Lower lobe of right lung (tissue), 2 donors: ENCODE data around the gene PSMC3. TPM values are rescaled to one million over a fixed set of nuclear protein-coding genes. Genes with fewer than 3 reads are reported as not detected.

Source experiments
- ATAC-seq, 2 donors: fragments of 200-7000 bp; cut with Tn5 transposase; one replicate each; pipeline ENCODE4 v1.9.1; 2020 to 2022; ENCODE audit warnings: mild to moderate bottlenecking in 2 of 2, moderate library complexity in 2 of 2
- DNase-seq: peaks from one replicate; pipeline ENCODE4 v3.0.0-alpha.2; 2020
- H3K27ac ChIP-seq: fragments of 200-600 bp; one replicate; pipeline ENCODE4 v1.8.0; 2022
- H3K27me3 ChIP-seq: fragments of 200-600 bp; one replicate; pipeline ENCODE4 v1.8.0; 2022; ENCODE audit warnings: low read depth
- H3K36me3 ChIP-seq: fragments of 200-600 bp; one replicate; pipeline ENCODE4 v1.8.0; 2022; ENCODE audit warnings: mild to moderate bottlenecking
- H3K4me1 ChIP-seq: fragments of 200-600 bp; one replicate; pipeline ENCODE4 v1.8.0; 2022
- H3K4me3 ChIP-seq: fragments of 200-600 bp; one replicate; pipeline ENCODE4 v1.8.0; 2022; ENCODE audit warnings: mild to moderate bottlenecking
- H3K9me3 ChIP-seq: fragments of 200-600 bp; one replicate; pipeline ENCODE4 v1.8.0; 2022
- intact Hi-C: fragments of 100-400 bp; cut with DNase I; formaldehyde crosslinking; loops from one replicate; pipeline ENCODE4 v1.11.0; 2022
- total RNA-seq: library from RNA; stranded (reverse); fragmentation: NEBNext Ultra II Directional; extraction: Animal tissue kit (Norgen Biotek cat#: 25700); gene quantifications from one replicate; pipeline ENCODE4 v1.2.1, GENCODE V29; 2021
- TF ChIP-seq, protein P1 (sequence below): fragments of 200-600 bp; IDR thresholded peaks from one replicate; pipeline ENCODE4 v1.8.0; 2022; ENCODE audit warnings: antibody characterized with exemption, mild to moderate bottlenecking
- donor health status: DM: no; HTN: yes; CAD: no; lungs with severe emphysema.

Gene PSMC3
- total RNA-seq, 1 donor from 2014 or later: 77.1 TPM

GRCh38 chr11:47433157-47433556 lies 6.9 kb upstream of the PSMC3 start:
- ATAC-seq (no peak), DNase-seq (no peak)
- no peaks in the 10 kb centered on the region for H3K4me1 ChIP-seq
- TF ChIP-seq, protein P1, sequence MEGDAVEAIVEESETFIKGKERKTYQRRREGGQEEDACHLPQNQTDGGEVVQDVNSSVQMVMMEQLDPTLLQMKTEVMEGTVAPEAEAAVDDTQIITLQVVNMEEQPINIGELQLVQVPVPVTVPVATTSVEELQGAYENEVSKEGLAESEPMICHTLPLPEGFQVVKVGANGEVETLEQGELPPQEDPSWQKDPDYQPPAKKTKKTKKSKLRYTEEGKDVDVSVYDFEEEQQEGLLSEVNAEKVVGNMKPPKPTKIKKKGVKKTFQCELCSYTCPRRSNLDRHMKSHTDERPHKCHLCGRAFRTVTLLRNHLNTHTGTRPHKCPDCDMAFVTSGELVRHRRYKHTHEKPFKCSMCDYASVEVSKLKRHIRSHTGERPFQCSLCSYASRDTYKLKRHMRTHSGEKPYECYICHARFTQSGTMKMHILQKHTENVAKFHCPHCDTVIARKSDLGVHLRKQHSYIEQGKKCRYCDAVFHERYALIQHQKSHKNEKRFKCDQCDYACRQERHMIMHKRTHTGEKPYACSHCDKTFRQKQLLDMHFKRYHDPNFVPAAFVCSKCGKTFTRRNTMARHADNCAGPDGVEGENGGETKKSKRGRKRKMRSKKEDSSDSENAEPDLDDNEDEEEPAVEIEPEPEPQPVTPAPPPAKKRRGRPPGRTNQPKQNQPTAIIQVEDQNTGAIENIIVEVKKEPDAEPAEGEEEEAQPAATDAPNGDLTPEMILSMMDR: no peak
- intact Hi-C loops: no loop called here
- no peaks in the 10 kb centered on the region for H3K36me3 ChIP-seq
- no peaks in the 10 kb centered on the region for H3K27me3 ChIP-seq
- H3K9me3 ChIP-seq: no peaks in the 10 kb centered on the region
- H3K27ac ChIP-seq: no peak overlapping the region
- H3K4me3 ChIP-seq: no peak overlapping the region

DNA sequence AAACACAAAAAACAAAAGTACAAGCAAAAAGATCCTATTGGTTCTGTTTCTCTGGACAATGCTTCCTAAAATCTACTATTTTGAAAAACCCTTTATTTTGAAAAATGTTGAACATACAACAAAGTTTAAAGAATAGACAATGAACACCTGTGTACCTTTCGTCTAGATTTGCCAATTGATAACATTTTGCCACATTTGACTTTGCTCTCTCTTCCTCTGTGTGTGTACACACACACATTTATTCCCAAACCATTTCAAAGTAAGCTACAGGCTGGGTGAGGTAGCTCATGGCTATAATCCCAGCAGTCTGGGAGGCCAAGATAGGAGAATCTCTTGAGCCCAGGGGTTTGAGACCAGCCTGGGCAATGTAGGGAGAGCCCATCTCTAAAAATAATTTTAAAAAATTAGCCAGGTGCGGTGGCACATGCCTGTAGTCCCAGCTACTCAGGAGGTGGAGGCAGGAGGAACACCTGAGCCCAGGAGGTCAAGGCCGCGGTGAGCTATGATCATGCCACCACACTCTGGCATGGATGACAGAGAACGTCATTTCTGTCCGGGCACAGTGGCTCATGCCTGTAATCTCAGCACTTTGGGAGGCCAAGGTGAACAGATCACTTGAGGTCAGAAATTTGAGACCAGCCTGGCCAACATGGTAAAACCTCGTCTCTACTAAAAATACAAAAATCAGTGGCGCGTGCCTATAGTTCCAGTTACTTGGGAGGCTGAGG lies 5.3 kb upstream of the PSMC3 start:
- H3K27me3 ChIP-seq: no peaks in the 10 kb centered on the region
- H3K9me3 ChIP-seq: no peaks in the 10 kb centered on the region
- intact Hi-C loops: no loop called here
- H3K4me1 ChIP-seq: no peaks in the 10 kb centered on the region
- no peaks in the 10 kb centered on the region for H3K36me3 ChIP-seq
- H3K27ac ChIP-seq: no peak overlapping the region
- TF ChIP-seq, protein P1: no peak
- ATAC-seq: no peak
- DNase-seq: no peak
- H3K4me3 ChIP-seq: no peak overlapping the region

DNA sequence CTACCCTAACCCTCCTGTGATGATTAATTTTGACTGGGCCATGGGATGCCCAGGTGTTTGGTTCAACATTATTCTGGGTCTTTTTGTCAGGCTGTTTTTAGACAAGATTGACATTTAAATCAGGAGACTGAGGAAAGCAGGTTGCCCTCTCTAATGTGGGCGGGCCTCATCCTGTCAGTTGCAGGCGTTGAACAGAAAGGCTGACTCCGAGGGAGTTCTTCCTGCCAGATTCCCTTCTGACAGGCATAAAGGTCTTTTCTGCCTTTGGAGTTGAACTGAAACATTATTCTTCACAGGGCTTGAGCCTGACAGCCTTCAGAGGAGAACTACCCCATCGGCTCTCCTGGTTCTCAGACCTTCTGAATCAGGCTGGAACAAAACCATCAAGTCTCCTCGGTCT lies 4.3 kb upstream of the PSMC3 start:
- no peak for ATAC-seq
- TF ChIP-seq, protein P1: no peak
- H3K27ac ChIP-seq: no peak overlapping the region
- no peaks in the 10 kb centered on the region for H3K36me3 ChIP-seq
- DNase-seq: no peak
- H3K4me1 ChIP-seq: peaks cover 2% of the 10 kb centered on the region
- H3K4me3 ChIP-seq: no peak overlapping the region
- intact Hi-C loops: no loop called here
- H3K9me3 ChIP-seq: no peaks in the 10 kb centered on the region
- no peaks in the 10 kb centered on the region for H3K27me3 ChIP-seq

- Histone ChIP-seq H3K4me1 (peaks cover 19% of the 10 kb centered on the region), H3K27me3 (no peaks in the 10 kb centered on the region), H3K4me3 (peak overlapping the region; percentile 88), H3K36me3 (peaks cover 43% of the 10 kb centered on the region), H3K9me3 (no peaks in the 10 kb centered on the region), H3K27ac (peak overlapping the region; percentile 93)
- intact Hi-C loops: no loop called here
- TF ChIP-seq, protein P1: no peak
- no peak for ATAC-seq
- DNase-seq: no peak
Observed at GRCh38 chr11:47425611-47426010, 628 bp downstream of the PSMC3 start.

GRCh38 chr11:47418454-47419259 lies 7.6 kb downstream of the PSMC3 start:
- no peak for DNase-seq

More at GRCh38 chr11:47418454-47419259, 7.6 kb downstream of the PSMC3 start:
- Histone ChIP-seq H3K4me1 (peaks cover 30% of the 10 kb centered on the region), H3K4me3 (no peak overlapping the region), H3K9me3 (no peaks in the 10 kb centered on the region), H3K36me3 (peaks cover 93% of the 10 kb centered on the region), H3K27ac (no peak overlapping the region), H3K27me3 (no peaks in the 10 kb centered on the region)
- TF ChIP-seq, protein P1: no peak
- ATAC-seq: no peak
- intact Hi-C loops: no loop called here
